HG02798 (cell line): ENCODE data around the gene ANKRD36C.
"Not testable (repeated sequence)": the region's sequence is repeated elsewhere in the genome, so short reads cannot be mapped to it uniquely, and the experiment has no call there.

Experiments
- ATAC-seq: cut with Tn5 transposase; IDR thresholded peaks from one replicate; pipeline ENCODE4 v1.9.1; 2021; ENCODE audit warnings: mild to moderate bottlenecking; ENCODE audit not compliant: unreplicated experiment, poor library complexity

ANKRD36C gene

GRCh38 chr2:95991351-95992094, at the start of gene ANKRD36C:
Gene ANKRD36C (minus strand): TSS chr2:95991824. CDS start chr2:95991708, 116 bp downstream.
- peak; percentile 97 for ATAC-seq

- ATAC-seq: not testable (repeated sequence)
Observed at GRCh38 chr2:96035554-96035953, 43.9 kb upstream of the ANKRD36C start.

GRCh38 chr2:96034792-96035191, 43.2 kb upstream of the ANKRD36C start, which contains the start of gene GPAT2:
Gene GPAT2 (minus strand): TSS chr2:96034916. CDS start chr2:96032359, 2,557 bp downstream.
- ATAC-seq: not testable (repeated sequence)

DNA sequence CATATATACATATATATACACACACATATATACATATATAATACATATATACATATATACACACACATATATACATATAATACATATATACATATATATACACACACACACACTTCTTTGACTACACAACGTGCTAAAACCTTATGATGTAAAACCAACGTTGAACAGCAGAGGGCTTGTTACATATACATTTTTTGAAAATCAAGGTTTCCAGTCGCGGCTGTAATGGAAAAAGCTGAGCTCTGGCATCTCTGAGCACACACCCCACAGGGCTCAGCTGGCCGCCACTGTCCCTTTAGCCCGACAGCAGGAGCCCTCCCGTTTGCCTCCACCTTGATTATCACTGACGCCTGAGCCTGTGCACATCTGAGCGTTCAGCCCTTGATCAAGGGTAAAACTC, 42.4 kb upstream of the ANKRD36C start:
- not testable (repeated sequence) for ATAC-seq

GRCh38 chr2:96027725-96028325, 36.2 kb upstream of the ANKRD36C start:
- not testable (repeated sequence) for ATAC-seq

DNA sequence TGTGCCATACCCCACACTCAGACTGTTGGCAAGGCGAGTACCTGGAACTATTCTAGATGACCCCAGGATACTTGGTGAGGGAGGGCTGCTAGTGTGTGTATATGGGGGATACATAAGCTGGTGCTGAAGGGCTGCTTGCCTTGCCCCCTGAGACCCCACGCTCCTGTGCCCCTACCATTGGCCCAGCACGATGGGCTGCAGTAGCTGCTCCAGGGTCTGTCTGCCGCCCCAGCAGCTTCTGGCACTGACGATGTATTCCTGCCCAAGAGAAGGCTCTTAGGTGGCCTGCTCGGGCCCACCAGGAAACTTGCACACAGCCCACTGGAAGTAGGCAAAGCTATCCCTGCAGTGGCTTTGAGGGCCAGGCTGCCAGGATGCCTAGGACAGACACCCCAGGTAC, 34.1 kb upstream of the ANKRD36C start:
- ATAC-seq: not testable (repeated sequence)

DNA sequence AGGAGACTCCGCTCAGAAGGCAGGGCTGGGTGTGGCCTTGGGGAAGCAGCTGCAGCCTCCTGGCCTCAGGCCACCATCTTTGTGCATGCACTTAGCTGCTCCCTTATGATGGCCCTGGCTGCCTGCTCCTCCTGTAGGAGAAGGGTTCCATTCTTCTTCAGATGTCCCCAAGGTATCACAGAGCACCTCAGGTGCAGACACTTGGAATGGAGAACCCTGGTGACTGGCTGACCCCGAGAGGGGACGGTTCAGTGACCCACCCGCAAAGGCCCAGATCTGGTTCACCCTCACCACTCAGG, 33.5 kb upstream of the ANKRD36C start:
- no peak for ATAC-seq

GRCh38 chr2:96024336-96025193, 32.9 kb upstream of the ANKRD36C start:
- ATAC-seq: no peak

GRCh38 chr2:96023701-96024100, 32.1 kb upstream of the ANKRD36C start:
- ATAC-seq: not testable (repeated sequence)

DNA sequence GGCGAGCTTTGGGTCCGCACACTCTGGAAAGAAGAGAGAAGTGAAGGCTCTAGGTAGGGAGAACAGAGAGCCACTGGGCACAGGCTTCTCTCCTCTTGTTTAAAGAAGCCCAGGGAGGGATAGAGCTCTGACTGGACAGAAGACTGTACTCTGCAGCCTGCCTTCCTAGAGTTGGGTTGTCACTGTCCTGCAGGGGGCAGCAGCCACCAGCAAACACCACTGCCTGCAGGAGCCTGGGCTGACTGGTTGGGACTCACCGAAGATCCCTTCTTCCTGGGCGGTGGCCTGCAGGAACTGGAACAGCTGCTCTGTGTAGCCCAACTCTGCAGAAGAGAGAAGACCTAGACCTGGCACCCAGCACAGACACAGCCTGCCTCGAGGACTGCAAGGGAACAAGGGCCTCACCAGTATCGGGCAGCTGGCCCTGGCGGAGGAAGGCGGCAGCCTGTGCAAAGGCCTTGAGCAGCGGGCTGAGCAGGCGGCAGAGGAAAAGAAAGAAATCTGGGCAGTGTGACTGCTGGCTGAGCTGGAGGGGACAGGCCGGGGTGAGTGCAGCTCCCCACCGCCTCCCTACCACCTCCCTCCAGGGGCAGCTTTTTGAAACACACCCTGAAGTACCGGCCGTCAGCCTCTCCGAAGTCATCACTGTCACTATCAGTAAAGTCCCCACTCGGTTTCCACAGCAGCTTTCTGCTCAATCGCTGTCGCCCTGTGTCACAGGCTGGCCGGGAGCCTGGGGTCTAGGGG, 31.2 kb upstream of the ANKRD36C start:
- peak; percentile 78 for ATAC-seq

DNA sequence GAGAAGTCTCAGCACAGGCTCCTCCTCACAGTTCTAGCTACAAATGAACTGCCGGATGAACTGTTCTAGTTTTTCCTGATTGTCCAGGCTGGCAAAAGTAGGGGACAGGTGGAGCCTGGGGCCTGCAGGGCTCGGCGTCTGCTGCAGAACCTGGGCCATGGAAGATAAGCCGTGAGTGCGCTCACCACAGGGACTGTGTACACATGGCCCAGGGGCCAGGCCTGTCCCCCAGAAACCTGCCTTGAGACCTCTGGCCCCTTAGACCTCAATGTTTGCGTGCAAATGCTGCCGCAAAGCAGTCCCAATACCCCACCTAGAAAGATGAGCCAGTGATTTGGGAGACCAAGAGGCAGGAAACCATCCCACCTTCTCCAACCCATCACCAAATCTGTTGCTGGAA, 30.5 kb upstream of the ANKRD36C start:
- not testable (repeated sequence) for ATAC-seq

- not testable (repeated sequence) for ATAC-seq
Observed at GRCh38 chr2:96021142-96021541, 29.5 kb upstream of the ANKRD36C start.

- ATAC-seq: not testable (repeated sequence)
Observed at GRCh38 chr2:96019909-96020590, 28.4 kb upstream of the ANKRD36C start.

- ATAC-seq: not testable (repeated sequence)
Observed at GRCh38 chr2:96016321-96016720, 24.7 kb upstream of the ANKRD36C start.

GRCh38 chr2:96012792-96013264, 21.2 kb upstream of the ANKRD36C start:
- not testable (repeated sequence) for ATAC-seq

DNA sequence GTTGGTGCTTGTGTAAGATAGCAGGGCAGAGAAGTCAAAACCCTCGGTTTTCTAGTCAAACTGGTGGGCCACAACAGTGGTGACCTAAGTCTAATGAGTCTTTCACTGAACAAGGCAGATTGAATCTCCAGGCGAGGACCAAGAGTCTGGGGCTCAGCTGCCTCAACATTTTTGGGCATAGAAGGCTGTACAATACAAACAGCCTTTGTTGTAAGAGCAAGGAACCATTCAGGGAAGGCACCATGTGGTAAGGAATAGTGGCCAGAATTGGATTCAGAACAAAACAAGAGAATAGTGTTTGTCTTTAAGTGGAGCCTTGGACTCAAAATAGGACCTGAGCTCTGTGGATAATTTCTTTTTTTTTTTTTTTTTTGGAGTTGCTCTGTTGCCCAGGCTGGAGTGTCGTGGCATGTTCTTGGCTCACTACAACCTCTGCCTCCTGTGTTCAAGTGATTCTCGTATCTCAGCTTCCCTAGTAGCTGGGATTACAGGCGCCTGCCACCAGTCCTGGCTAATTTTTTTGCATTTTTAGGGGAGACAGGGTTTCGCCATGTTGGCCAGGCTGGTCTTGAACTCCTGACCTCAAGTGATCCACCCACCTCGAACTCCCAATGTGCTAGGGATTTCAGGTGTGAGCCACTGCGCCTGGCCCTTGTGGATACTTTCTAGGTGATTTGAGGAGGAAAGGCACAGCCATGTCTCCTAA, 20.6 kb upstream of the ANKRD36C start:
- ATAC-seq: not testable (repeated sequence)

- ATAC-seq: not testable (repeated sequence)
Observed at GRCh38 chr2:96011129-96011455, 19.5 kb upstream of the ANKRD36C start.

- peak; percentile 99 for ATAC-seq
Observed at GRCh38 chr2:96010320-96011128, 18.9 kb upstream of the ANKRD36C start.
